OCI-LY7 (cell line): ENCODE results near the gene EFCAB5. TPM values are rescaled to one million over a fixed set of nuclear protein-coding genes. Genes with fewer than 3 reads are reported as not detected.

Source experiments
- BruUV-seq: library from RNA; stranded (reverse); fragments of 400-500 nt; replicated peaks from 2 replicates; lab custom pipeline; 2021; lab: Mats Ljungman, UMichigan
- CTCF ChIA-PET: fragments of 300-600 bp; sonication (Branson Sonifier 250); formaldehyde crosslinking; loops from one replicate; lab custom pipeline; 2022; ENCODE audit warnings: antibody characterized with exemption; ENCODE audit not compliant: unreplicated experiment; lab: Charles Lee
- POLR2A ChIA-PET: fragments of 300-600 bp; sonication (Branson Sonifier 250); formaldehyde crosslinking; loops from one replicate; lab custom pipeline; 2022; ENCODE audit warnings: antibody characterized with exemption; lab: Charles Lee
- DNase-seq: peaks from one replicate; pipeline ENCODE4 v3.0.0-alpha.2; 2015; ENCODE audit warnings: low spot score
- H2AFZ ChIP-seq: fragments of 200-600 bp; sonication (generic), shearing (Covaris generic); 2 replicates; pipeline ENCODE4 v1.6.1; 2014; ENCODE audit warnings: mild to moderate bottlenecking, antibody characterized with exemption, low read length, moderate library complexity
- H3K27ac ChIP-seq: fragments of 200-600 bp; sonication (generic); 2 replicates; pipeline ENCODE4 v1.5.1; 2014; ENCODE audit warnings: mixed run types, low read depth, mild to moderate bottlenecking, moderate library complexity, low read length, inconsistent platforms; ENCODE audit not compliant: poor library complexity, severe bottlenecking
- H3K36me3 ChIP-seq: fragments of 200-600 bp; sonication (generic); 2 replicates; pipeline ENCODE4 v1.6.1; 2014; ENCODE audit warnings: mild to moderate bottlenecking, antibody characterized with exemption, low read length, moderate library complexity, mixed read lengths; ENCODE audit not compliant: insufficient read depth
- H3K4me1 ChIP-seq: fragments of 200-600 bp; sonication (generic); 2 replicates; pipeline ENCODE4 v1.5.1; 2014; ENCODE audit warnings: mild to moderate bottlenecking, low read length; ENCODE audit not compliant: insufficient read depth, poor library complexity, severe bottlenecking
- H3K4me2 ChIP-seq: fragments of 200-600 bp; sonication (generic); 2 replicates; pipeline ENCODE4 v1.6.1; 2014; ENCODE audit warnings: mild to moderate bottlenecking, low read length
- H3K4me3 ChIP-seq: fragments of 200-600 bp; sonication (generic); 2 replicates; pipeline ENCODE4 v1.5.1; 2014; ENCODE audit warnings: mild to moderate bottlenecking, low read depth, low read length; ENCODE audit not compliant: poor library complexity, severe bottlenecking
- H3K79me2 ChIP-seq: fragments of 200-600 bp; sonication (generic); 2 replicates; pipeline ENCODE4 v1.6.1; 2016; ENCODE audit warnings: low read depth, mild to moderate bottlenecking, low read length, moderate library complexity, mixed read lengths; ENCODE audit not compliant: insufficient read depth
- H3K9me2 ChIP-seq: fragments of 200-600 bp; sonication (generic); 2 replicates; pipeline ENCODE4 v1.6.1; 2016; ENCODE audit warnings: mild to moderate bottlenecking, low read length, mixed read lengths; ENCODE audit not compliant: insufficient read depth
- H3K9me3 ChIP-seq: fragments of 200-600 bp; sonication (generic); 2 replicates; pipeline ENCODE4 v1.6.1; 2014; ENCODE audit warnings: mild to moderate bottlenecking, mixed run types, low read length, mixed read lengths
- H4K20me1 ChIP-seq: fragments of 200-600 bp; sonication (generic); 2 replicates; pipeline ENCODE4 v1.6.1; 2014; ENCODE audit warnings: mild to moderate bottlenecking, antibody characterized with exemption, low read length, moderate library complexity, mixed read lengths; ENCODE audit not compliant: insufficient read depth
- CTCF ChIP-seq: fragments of 200-600 bp; sonication (generic); conservative IDR thresholded peaks from 2 replicates; pipeline ENCODE4 v1.5.1; 2014; ENCODE audit warnings: mild to moderate bottlenecking, antibody characterized with exemption, low read length, moderate library complexity, mixed read lengths
- EZH2phosphoT487 ChIP-seq: fragments of 200-600 bp; sonication (generic); IDR thresholded peaks from 2 replicates; pipeline ENCODE4 v1.6.1; 2018; ENCODE audit warnings: low read depth, borderline replicate concordance, mild to moderate bottlenecking, mixed run types, antibody characterized with exemption, low read length, moderate library complexity, mixed read lengths
- intact Hi-C: fragments of 100-400 bp; cut with micrococcal nuclease; formaldehyde crosslinking; loops from one replicate; pipeline ENCODE4 v1.10.0; 2022; ENCODE audit not compliant: unreplicated experiment
- total RNA-seq, 2 experiments: library from RNA; depleted of rRNA in 1 of 2; stranded (reverse); fragments of >200 nt in 1 of 2; shearing (Covaris generic) in 1 of 2; gene quantifications; 2 replicates each; pipeline ENCODE4 v1.2.3, GENCODE V29; 2014 to 2022

Gene EFCAB5
- total RNA-seq, 2 experiments from 2014 or later, result 1.9 to 2.2 TPM

GRCh38 chr17:30000755-30001257 is 59.4 kb downstream of the EFCAB5 start:
- DNase-seq, result no peak
- no TSS peak for BruUV-seq
- CTCF ChIA-PET, result no interaction called here
- no peaks in the 10 kb centered on the region for H3K79me2 ChIP-seq
- no peaks in the 10 kb centered on the region for H3K9me3 ChIP-seq
- no peaks in the 10 kb centered on the region for H3K9me2 ChIP-seq
- no peaks in the 10 kb centered on the region for H3K4me1 ChIP-seq
- POLR2A ChIA-PET, result no interaction called here
- H4K20me1 ChIP-seq, result no peaks in the 10 kb centered on the region
- H3K4me3 ChIP-seq, result no peak overlapping the region
- no peak overlapping the region for H3K27ac ChIP-seq
- no peaks in the 10 kb centered on the region for H3K36me3 ChIP-seq
- H2AFZ ChIP-seq, result no peak overlapping the region
- no peak overlapping the region for H3K4me2 ChIP-seq
- intact Hi-C loops, result loop anchor here (1.0 to 10.0 kb wide), 2 partner anchors 194 to 366 kb away; no protein-coding TSS in a partner anchor
- no peak for TF ChIP-seq CTCF
- no peak for TF ChIP-seq EZH2phosphoT487

DNA sequence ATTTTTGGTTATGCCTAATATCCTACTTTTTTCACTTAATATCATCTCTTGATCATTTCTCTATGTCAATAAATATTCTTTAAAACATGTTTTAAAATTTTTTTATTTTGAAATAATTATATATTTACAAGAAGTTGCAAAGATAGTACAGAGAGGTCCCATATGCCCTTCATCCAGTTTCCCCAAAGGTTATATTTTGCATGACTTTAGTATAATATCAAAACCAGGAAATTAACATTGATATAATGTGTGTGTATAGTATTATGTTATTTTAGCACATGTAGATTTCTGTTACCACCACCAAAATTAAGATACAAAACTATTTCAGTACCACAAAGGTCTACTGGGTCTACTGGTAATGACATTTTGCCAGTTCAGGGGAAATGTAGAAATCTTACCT is 60.7 kb downstream of the EFCAB5 start:
- Histone ChIP-seq H3K4me3 (no peak overlapping the region), H2AFZ (no peak overlapping the region), H3K27ac (no peak overlapping the region), H4K20me1 (no peaks in the 10 kb centered on the region), H3K79me2 (no peaks in the 10 kb centered on the region), H3K4me1 (no peaks in the 10 kb centered on the region), H3K9me2 (no peaks in the 10 kb centered on the region), H3K36me3 (no peaks in the 10 kb centered on the region), H3K4me2 (no peak overlapping the region), H3K9me3 (no peaks in the 10 kb centered on the region)
- CTCF ChIA-PET, result no interaction called here
- POLR2A ChIA-PET, result no interaction called here
- DNase-seq, result no peak
- intact Hi-C loops, result loop anchor here (10.0 kb wide), 1 partner anchor 367 kb away; no protein-coding TSS in a partner anchor
- BruUV-seq, result no TSS peak
- no peak for TF ChIP-seq CTCF
- TF ChIP-seq EZH2phosphoT487, result no peak

DNA sequence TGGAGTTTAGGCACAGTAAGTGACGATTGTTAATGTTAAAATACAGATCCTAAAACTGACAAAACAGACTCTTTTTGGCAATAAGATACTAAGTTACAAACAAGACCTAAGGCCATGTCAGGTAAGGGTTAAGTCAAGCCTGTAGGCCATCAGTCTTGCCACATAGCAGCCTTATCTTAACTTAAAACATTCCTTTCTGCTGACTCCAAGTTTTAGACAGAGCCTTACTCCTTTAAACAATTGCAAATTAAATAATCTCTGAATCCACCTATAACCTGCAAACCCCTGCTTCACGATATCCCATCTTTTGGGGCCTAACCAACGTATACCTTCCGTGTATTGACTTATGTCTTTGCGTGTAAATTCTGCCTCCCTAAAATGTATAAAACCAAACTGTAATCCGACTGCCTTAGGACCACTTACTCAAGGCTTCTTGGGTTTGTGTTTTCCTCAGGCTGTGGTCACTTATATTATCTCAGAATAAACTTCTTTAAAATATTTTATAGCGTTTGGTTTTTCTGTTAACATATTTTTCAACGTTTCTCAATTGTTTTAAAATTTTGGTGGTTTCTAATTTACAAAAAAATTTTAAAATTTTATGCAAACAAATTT is 64.4 kb downstream of the EFCAB5 start:
- BruUV-seq, result no TSS peak
- Histone ChIP-seq H3K4me2 (no peak overlapping the region), H3K36me3 (no peaks in the 10 kb centered on the region), H2AFZ (no peak overlapping the region), H3K4me1 (no peaks in the 10 kb centered on the region), H3K4me3 (no peak overlapping the region), H4K20me1 (no peaks in the 10 kb centered on the region), H3K9me3 (no peaks in the 10 kb centered on the region), H3K79me2 (no peaks in the 10 kb centered on the region), H3K27ac (no peak overlapping the region), H3K9me2 (no peaks in the 10 kb centered on the region)
- POLR2A ChIA-PET, result no interaction called here
- CTCF ChIA-PET, result no interaction called here
- TF ChIP-seq EZH2phosphoT487 (no peak), CTCF (no peak)
- DNase-seq, result no peak
- intact Hi-C loops, result loop anchor here (10.0 kb wide), 1 partner anchor 371 kb away; no protein-coding TSS in a partner anchor
